ENCODE results near the gene NOTCH3.

The NOTCH3 gene

GRCh38 chr19:15200553-15201364, at the start of gene NOTCH3:
Gene NOTCH3 (minus strand): TSS chr19:15200995. CDS start chr19:15200905, 90 bp downstream.
- DNase-seq (ENCODE audit: low spot score), result no peak

GRCh38 chr19:15250640-15250993, 49.8 kb upstream of the NOTCH3 start:
- no peak for DNase-seq (ENCODE audit: low spot score)

- DNase-seq (ENCODE audit: low spot score), result peak; percentile 19
Measured at GRCh38 chr19:15249972-15250639, 49.3 kb upstream of the NOTCH3 start.

DNA sequence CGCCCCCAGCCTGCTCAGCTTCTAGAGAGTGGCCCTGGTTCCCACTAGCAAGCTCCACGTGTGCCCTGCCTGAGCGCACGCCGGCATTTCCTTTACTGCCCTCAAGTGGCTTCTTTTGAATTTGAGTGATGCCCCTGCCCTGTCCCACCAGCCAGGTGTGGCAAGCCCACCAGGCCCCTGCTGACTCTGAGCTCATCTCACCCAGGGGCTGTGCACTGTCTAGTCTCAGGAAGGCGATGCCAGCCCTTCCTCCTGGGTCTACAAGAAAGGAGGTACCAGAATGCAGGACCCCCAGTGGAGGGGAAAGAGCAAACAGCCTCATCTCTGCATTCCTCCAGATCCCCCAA, 48.7 kb upstream of the NOTCH3 start:
- no peak for DNase-seq (ENCODE audit: low spot score)

DNA sequence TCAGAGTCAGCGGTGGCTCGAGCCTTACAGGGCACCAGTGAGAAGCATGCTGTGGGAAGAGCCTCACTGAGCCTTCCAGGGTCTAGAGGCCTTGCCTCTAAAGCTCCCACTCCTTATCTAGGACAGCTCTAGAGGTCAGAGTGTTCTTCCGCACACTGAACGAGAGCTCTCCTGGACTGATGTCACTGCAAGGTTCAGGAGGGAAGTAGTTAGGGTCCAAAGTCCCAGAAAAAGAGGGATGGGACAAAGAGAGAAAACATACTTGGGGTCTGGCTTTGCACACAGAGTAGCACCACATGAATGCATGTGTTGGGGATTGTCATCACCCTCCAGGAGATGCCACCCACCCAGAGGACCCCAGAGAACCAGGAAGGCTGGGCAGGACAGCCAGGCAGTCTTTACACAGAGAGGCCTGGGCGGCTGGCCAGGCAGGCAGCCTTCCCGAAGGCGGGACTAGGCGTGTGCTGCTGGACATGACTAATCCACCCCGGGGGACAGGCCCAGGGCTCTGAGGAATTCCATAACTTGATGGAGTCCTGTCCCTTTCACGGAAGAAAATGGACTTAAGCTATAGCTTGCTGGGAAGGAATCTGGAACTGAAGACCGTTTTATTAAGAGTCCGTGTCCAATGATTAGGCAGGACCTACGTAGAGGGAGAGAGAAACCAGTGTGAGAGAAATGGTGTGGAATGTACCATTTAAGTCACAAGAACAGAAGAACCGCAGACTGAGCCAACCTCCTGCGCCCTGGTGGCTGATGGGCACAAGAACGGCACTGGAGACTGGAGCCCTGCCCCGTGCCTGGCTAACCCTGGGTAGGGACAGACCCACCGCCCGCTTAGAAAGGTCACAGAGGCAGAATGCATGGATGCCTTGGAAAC, 48.1 kb upstream of the NOTCH3 start:
- no peak for DNase-seq (ENCODE audit: low spot score)

DNA sequence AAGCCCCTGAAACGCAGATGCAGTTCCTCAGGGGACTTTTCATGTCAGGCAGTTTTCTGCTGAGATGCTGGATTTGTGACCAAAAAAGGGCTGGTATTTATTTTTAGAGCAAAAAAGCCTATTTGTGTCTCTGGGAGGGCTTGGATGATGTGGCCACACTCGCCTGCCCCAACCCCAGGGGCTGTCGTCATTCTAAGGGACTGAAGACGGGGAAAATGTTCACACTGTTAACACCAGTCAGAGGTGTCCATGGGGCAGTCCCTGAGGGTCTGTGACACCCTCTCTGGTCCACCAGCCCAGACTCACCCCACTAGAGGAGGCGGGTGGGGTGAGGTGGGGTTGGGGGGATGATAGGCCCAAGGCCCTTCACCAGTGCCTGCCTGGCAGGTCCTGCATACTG, 47.3 kb upstream of the NOTCH3 start:
- no peak for DNase-seq (ENCODE audit: low spot score)

GRCh38 chr19:15247107-15248014, 46.6 kb upstream of the NOTCH3 start:
- DNase-seq (ENCODE audit: low spot score), result no peak

DNA sequence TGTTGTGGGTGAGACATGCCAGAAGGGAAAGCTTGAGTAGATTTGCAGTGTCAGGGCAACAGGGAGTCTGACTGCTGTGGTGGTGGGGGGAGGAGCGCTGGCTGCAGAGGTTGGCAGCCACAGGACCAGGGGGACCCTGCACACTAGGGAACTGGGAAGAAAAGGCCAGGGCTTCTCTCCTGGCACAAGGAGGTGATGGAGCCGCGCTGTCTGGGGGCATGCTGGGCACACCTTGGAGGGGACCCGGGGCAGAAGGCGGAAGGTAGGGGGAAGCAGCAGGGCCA, 45.3 kb upstream of the NOTCH3 start:
- no peak for DNase-seq (ENCODE audit: low spot score)

- no peak for DNase-seq (ENCODE audit: low spot score)
Measured at GRCh38 chr19:15245370-15246197, 44.8 kb upstream of the NOTCH3 start.

GRCh38 chr19:15244808-15245207, 44.0 kb upstream of the NOTCH3 start:
- no peak for DNase-seq (ENCODE audit: low spot score)

DNA sequence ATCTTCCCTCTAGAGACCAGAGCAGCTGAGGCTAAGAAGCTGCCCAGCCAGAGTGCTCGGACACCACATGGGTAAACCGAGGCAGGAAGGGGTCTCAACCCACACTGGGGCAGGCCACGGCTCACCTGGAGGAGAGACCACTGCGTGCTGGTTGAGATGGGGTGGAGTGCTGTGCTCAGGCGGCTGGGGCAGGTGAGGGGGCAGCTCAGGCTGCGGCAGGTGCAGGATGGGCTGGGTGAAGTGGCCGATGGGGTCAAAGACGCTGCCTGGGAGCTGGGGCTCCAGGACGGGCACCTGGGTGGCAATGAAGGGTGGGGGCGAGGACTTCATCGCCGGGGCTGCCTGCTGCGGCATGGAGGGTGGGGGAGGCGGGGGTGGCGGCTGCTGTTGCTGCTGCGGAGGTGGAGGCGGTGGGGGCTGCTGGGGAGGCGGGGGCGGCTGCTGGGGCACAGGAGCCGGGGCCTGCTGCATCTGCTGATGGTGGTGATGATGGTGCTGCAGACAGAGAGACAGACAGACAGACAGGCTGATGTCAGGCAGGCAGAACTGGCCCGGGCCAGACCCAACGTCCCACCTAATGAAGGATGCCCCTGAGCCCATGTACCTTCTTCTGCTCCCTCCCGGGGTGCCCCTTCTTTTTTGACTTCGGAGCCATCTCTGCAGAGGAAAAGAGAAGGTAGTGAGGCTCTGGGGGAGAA, 43.5 kb upstream of the NOTCH3 start:
- DNase-seq (ENCODE audit: low spot score), result no peak

DNA sequence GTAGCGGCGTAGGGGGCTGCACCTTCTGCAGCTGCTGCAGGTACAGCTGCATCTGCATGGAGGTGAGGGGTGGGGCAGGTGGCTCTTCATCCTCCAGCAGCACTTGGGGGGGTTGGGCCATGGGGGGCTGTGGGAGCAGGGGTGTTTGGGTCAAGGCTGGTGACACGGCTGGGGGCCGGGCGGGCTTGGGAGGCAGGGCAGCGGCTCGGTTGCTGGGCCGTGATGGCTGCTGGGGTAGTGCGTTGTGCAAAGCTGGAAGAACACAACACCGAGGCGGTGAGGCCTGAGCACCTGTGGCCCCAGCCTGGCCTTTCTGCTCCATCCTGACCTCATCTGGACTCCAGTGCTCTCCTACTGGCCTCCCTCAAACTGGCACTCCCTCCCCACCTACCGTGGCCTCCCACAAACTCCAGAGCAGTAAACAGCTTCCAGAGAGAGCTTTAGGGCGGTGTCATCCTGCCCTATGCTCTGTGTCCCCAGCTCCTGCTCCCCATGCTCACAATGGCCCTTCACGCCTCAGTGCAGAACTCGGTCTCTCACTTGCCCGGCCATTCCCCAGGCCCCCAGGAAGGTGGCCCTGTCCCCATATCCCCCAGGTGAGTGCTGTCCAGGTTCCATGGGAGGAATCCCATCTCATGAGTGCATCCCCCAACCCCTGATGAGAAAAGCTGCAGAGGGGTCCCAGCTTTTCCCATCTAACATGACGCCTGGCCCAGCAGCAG, 42.6 kb upstream of the NOTCH3 start:
- DNase-seq (ENCODE audit: low spot score), result no peak

DNA sequence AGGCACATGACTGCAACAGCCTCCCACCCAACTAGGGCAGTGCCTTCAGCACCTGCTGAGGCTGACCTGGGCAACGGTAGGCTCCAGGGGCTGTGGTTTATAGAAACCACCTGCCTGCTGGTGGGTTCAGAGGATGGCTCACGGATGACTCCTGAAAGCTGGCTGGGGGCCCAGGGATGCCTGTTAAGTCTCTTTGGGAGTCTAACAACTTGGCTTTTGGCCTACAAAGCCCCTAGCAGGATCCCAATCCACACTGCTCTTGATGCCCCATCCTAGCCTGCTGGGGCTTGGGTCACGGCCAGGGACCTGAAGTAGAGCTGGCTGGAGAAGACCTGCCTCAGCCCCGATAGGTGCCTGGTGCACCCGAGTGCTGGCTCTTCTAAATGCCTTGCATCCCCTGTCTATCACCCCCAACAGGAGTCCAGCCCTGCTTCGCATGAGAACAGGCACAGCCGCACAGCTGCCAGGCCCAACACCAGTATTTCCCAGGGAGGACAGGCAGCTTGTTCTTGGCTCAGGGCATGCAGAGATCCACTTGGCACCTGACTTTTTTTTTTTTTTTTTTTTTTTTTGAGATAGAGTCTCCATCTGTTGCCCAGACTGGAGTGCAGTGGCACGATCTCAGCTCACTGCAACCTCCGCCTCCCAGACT, 40.6 kb upstream of the NOTCH3 start:
- no peak for DNase-seq (ENCODE audit: low spot score)

DNA sequence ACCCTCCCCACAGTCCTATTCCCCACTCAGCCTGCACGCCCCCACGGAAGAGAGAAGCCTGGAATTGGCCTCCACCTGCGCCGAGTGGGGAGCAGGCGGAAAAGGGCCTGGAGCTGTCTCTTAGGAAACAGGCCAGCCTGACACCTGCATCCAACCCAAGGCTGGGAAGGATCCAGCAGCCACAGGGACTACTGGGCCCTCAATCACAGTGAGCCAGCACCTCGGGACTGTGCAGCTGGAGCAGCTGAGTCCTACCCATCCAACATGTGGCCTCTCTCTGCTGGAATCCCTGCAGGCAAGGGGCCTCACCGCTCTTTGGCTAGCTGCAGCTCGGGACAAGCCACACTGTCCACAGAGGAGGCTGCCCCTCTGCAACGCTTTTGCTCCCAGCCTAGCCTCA, 39.7 kb upstream of the NOTCH3 start:
- DNase-seq (ENCODE audit: low spot score), result no peak

- DNase-seq (ENCODE audit: low spot score), result no peak
Measured at GRCh38 chr19:15239337-15239949, 38.6 kb upstream of the NOTCH3 start.

DNA sequence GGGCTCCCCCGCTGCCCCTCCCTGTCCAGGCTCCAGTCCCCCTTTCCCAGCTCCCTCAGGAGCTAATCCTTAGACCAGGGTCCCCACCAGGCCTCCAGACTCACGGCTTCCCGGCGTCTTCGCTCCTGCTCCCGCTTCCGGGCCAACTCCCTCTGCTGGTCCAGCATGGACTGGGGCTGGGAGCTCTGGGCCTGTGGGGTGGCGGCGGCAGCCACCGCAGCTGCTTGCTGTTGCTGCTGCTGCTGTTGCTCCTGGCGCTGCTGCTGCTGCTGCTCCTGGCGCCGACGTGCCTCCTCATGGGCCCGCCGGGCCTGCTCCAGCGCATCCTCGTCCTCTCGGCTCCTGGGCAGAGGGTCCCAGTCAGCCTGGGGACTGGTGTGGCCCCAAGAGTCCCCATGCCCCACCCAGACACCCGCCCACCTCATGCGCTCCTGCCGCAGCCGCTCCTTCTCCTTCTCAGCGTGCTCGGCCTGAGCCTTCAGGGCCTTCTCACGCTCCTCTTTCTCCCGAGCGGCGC, 37.9 kb upstream of the NOTCH3 start:
- no peak for DNase-seq (ENCODE audit: low spot score)

- DNase-seq (ENCODE audit: low spot score), result no peak
Measured at GRCh38 chr19:15237759-15238638, 37.2 kb upstream of the NOTCH3 start.

- no peak for DNase-seq (ENCODE audit: low spot score)
Measured at GRCh38 chr19:15236886-15237285, 36.1 kb upstream of the NOTCH3 start.
